Panc1 (cell line): ENCODE measurements around the gene CCDC148.
"Not testable (repeated sequence)": the region's sequence is repeated elsewhere in the genome, so short reads cannot be mapped to it uniquely, and the experiment has no call there.

ENCODE experiments used
- POLR2AphosphoS5 ChIP-seq: IDR thresholded peaks from 2 replicates; pipeline ENCODE4 v1.6.1; 2012; ENCODE audit warnings: mild to moderate bottlenecking, low read depth, low read length, moderate library complexity
- TF ChIP-seq, protein P1 (sequence below): fragments of 450-650 bp; IDR thresholded peaks from 2 replicates; pipeline ENCODE4 v1.5.1; 2017; ENCODE audit warnings: mild to moderate bottlenecking

- TF ChIP-seq, protein P1, sequence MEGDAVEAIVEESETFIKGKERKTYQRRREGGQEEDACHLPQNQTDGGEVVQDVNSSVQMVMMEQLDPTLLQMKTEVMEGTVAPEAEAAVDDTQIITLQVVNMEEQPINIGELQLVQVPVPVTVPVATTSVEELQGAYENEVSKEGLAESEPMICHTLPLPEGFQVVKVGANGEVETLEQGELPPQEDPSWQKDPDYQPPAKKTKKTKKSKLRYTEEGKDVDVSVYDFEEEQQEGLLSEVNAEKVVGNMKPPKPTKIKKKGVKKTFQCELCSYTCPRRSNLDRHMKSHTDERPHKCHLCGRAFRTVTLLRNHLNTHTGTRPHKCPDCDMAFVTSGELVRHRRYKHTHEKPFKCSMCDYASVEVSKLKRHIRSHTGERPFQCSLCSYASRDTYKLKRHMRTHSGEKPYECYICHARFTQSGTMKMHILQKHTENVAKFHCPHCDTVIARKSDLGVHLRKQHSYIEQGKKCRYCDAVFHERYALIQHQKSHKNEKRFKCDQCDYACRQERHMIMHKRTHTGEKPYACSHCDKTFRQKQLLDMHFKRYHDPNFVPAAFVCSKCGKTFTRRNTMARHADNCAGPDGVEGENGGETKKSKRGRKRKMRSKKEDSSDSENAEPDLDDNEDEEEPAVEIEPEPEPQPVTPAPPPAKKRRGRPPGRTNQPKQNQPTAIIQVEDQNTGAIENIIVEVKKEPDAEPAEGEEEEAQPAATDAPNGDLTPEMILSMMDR: not testable (repeated sequence)
- TF ChIP-seq POLR2AphosphoS5: not testable (repeated sequence)
These were observed 124.8 kb downstream of the CCDC148 start for GRCh38 chr2:158331799-158332198.
